DMS53 treated with DMSO at 0.1 percent for 48 hours (cell line): ENCODE data around the gene GATA2.

ENCODE experiments used
- DNase-seq: peaks from one replicate; lab custom pipeline; 2025; ENCODE audit not compliant: unreplicated experiment; lab: John Stamatoyannopoulos, UW

The GATA2 gene

GRCh38 chr3:128488636-128488990 is 4.4 kb downstream of the GATA2 start:
- peak; percentile 6 for DNase-seq

GRCh38 chr3:128487813-128488635 is 5.0 kb downstream of the GATA2 start:
- peak; percentile 50 for DNase-seq

GRCh38 chr3:128487538-128487812 is 5.5 kb downstream of the GATA2 start:
- DNase-seq = no peak

GRCh38 chr3:128486681-128487537 is 6.1 kb downstream of the GATA2 start:
- peak; percentile 12 for DNase-seq

GRCh38 chr3:128486205-128486628 is 6.8 kb downstream of the GATA2 start:
- DNase-seq = no peak

GRCh38 chr3:128485282-128486204 is 7.5 kb downstream of the GATA2 start:
- DNase-seq = no peak

GRCh38 chr3:128484404-128485281 is 8.4 kb downstream of the GATA2 start:
- no peak for DNase-seq

GRCh38 chr3:128483657-128484403 is 9.2 kb downstream of the GATA2 start:
- no peak for DNase-seq

GRCh38 chr3:128482666-128483656 is 10.0 kb downstream of the GATA2 start:
- DNase-seq = no peak

- no peak for DNase-seq
Measured at GRCh38 chr3:128482175-128482574, 10.8 kb downstream of the GATA2 start.

- no peak for DNase-seq
Measured at GRCh38 chr3:128481438-128481942, 11.5 kb downstream of the GATA2 start.

GRCh38 chr3:128480717-128481437 is 12.1 kb downstream of the GATA2 start:
- no peak for DNase-seq

GRCh38 chr3:128480278-128480677 is 12.7 kb downstream of the GATA2 start:
- DNase-seq = no peak

- DNase-seq = no peak
Measured at GRCh38 chr3:128479558-128480086, 13.4 kb downstream of the GATA2 start.

- no peak for DNase-seq
Measured at GRCh38 chr3:128478576-128479506, 14.2 kb downstream of the GATA2 start.

GRCh38 chr3:128476659-128477058 is 16.3 kb downstream of the GATA2 start:
- no peak for DNase-seq
